ENCODE results near the gene CTSF.

The CTSF gene

GRCh38 chr11:66530927-66531709 lies 37.3 kb downstream of the CTSF start:
- Histone ChIP-seq H3K4me3 (replicated peaks; ENCODE audit: insufficient read depth, low read length) (no peak overlapping the region), H3K27ac (replicated peaks) (no peak overlapping the region), H3K27me3 (ENCODE audit: insufficient read depth, poor library complexity, severe bottlenecking) (no peaks in the 10 kb centered on the region)
- DNase-seq (ENCODE audit: low read depth in 1 of 2, low spot score in 1 of 2): no peak
- TF ChIP-seq GABPA (IDR thresholded peaks at IDR 0.05; ENCODE audit: low read depth) (no peak), CTCF (IDR thresholded peaks at IDR 0.05; ENCODE audit: insufficient read depth, low read length) (no peak), REST (IDR thresholded peaks at IDR 0.05; ENCODE audit: insufficient replicate concordance, low read depth) (no peak), POLR2AphosphoS5 (IDR thresholded peaks at IDR 0.05; ENCODE audit: low read depth) (no peak), SPI1 (IDR thresholded peaks at IDR 0.05; ENCODE audit: borderline replicate concordance, low read depth) (no peak)

GRCh38 chr11:66529655-66530054 lies 38.8 kb downstream of the CTSF start:
- Histone ChIP-seq H3K27ac (replicated peaks) (no peak overlapping the region), H3K4me3 (replicated peaks; ENCODE audit: insufficient read depth, low read length) (no peak overlapping the region), H3K27me3 (ENCODE audit: insufficient read depth, poor library complexity, severe bottlenecking) (no peaks in the 10 kb centered on the region)
- no peak for TF ChIP-seq REST (IDR thresholded peaks at IDR 0.05; ENCODE audit: insufficient replicate concordance, low read depth)
- TF ChIP-seq GABPA (IDR thresholded peaks at IDR 0.05; ENCODE audit: low read depth): no peak
- no peak for TF ChIP-seq POLR2AphosphoS5 (IDR thresholded peaks at IDR 0.05; ENCODE audit: low read depth)
- no peak for TF ChIP-seq CTCF (IDR thresholded peaks at IDR 0.05; ENCODE audit: insufficient read depth, low read length)
- no peak for TF ChIP-seq SPI1 (IDR thresholded peaks at IDR 0.05; ENCODE audit: borderline replicate concordance, low read depth)
- no peak for DNase-seq (ENCODE audit: low read depth in 1 of 2, low spot score in 1 of 2)

GRCh38 chr11:66529069-66529468 lies 39.3 kb downstream of the CTSF start:
- H3K27ac ChIP-seq (replicated peaks): no peak overlapping the region
- no peak overlapping the region for H3K4me3 ChIP-seq (replicated peaks; ENCODE audit: insufficient read depth, low read length)
- DNase-seq (ENCODE audit: low read depth in 1 of 2, low spot score in 1 of 2): no peak
- no peaks in the 10 kb centered on the region for H3K27me3 ChIP-seq (ENCODE audit: insufficient read depth, poor library complexity, severe bottlenecking)
- TF ChIP-seq GABPA (IDR thresholded peaks at IDR 0.05; ENCODE audit: low read depth): no peak
- TF ChIP-seq POLR2AphosphoS5 (IDR thresholded peaks at IDR 0.05; ENCODE audit: low read depth): no peak
- TF ChIP-seq CTCF (IDR thresholded peaks at IDR 0.05; ENCODE audit: insufficient read depth, low read length): no peak
- TF ChIP-seq SPI1 (IDR thresholded peaks at IDR 0.05; ENCODE audit: borderline replicate concordance, low read depth): no peak
- TF ChIP-seq REST (IDR thresholded peaks at IDR 0.05; ENCODE audit: insufficient replicate concordance, low read depth): no peak

Data from HL-60 (cell line).